Bronchial epithelial cell (primary cell): ENCODE measurements around the gene ZC3H15. TPM values are rescaled to one million over a fixed set of nuclear protein-coding genes. Genes with fewer than 3 reads are reported as not detected.
A peak's percentile ranks its signal among the peaks of the same experiment; 100 is the strongest.

ENCODE experiments used
- DNase-seq: peaks from one replicate; pipeline ENCODE4 v3.0.0-alpha.2; 2010; ENCODE audit warnings: low read depth
- FAIRE-seq: peaks from 2 replicates; lab custom pipeline; 2011; peaks lifted over from hg19 to GRCh38; lab: Jason Lieb, UNC
- H3K27me3 ChIP-seq: 2 replicates; pipeline ENCODE4 v1.5.1; 2011; ENCODE audit warnings: low read length; ENCODE audit not compliant: control insufficient read depth, insufficient read depth
- H3K36me3 ChIP-seq: 2 replicates; pipeline ENCODE4 v1.5.1; 2011; ENCODE audit warnings: low read length; ENCODE audit not compliant: control insufficient read depth, insufficient read depth
- H3K4me3 ChIP-seq: 2 replicates; pipeline ENCODE4 v1.5.1; 2011; ENCODE audit warnings: mild to moderate bottlenecking, low read depth, low read length, control low read depth
- CTCF ChIP-seq: IDR thresholded peaks from 2 replicates; pipeline ENCODE4 v1.5.1; 2011; ENCODE audit warnings: mild to moderate bottlenecking, moderate library complexity, low read length, control low read depth, inconsistent platforms; ENCODE audit not compliant: insufficient read depth, severe bottlenecking
- total RNA-seq: library from RNA; depleted of rRNA; stranded (reverse); fragments of >200 nt; gene quantifications from 2 replicates; pipeline ENCODE4 v1.2.1, GENCODE V29; 2014

The ZC3H15 gene
- total RNA-seq, 1 donor from 2014 or later = 120 TPM

- H3K36me3 ChIP-seq = no peaks in the 10 kb centered on the region
- H3K27me3 ChIP-seq = no peaks in the 10 kb centered on the region
- no peak overlapping the region for H3K4me3 ChIP-seq
- TF ChIP-seq CTCF = no peak
- FAIRE-seq = no peak
- DNase-seq = peak; percentile 41
Observed at GRCh38 chr2:186558512-186559276, 72.6 kb downstream of the ZC3H15 start.

Other genes with a start within 250 kb of the ZC3H15 start
- gene ITGAV, start 103.8 kb downstream of the ZC3H15 start, total RNA-seq = 76.9 and 111 TPM in 2 replicates
- gene FAM171B, start 207.8 kb downstream of the ZC3H15 start, total RNA-seq = 0.79 and 1.3 TPM in 2 replicates